H1 (cell line): ENCODE results near the gene ITPK1. TPM values are rescaled to one million over a fixed set of nuclear protein-coding genes. Genes with fewer than 3 reads are reported as not detected.

ENCODE experiments used
- CTCF ChIA-PET: fragments of 300-600 bp; sonication (Branson Sonifier 250); formaldehyde crosslinking; loops from one replicate; lab custom pipeline; 2021; ENCODE audit not compliant: partially characterized antibody; lab: Charles Lee
- POLR2A ChIA-PET: fragments of 300-600 bp; sonication (Branson Sonifier 250); formaldehyde crosslinking; loops from one replicate; lab custom pipeline; 2021; ENCODE audit warnings: inconsistent platforms; ENCODE audit not compliant: partially characterized antibody; lab: Charles Lee
- DNase-seq, 2 experiments: peaks; one replicate each; pipeline versions ENCODE4 v3.0.0 to v3.0.0-alpha.2; 2010 to 2022; ENCODE audit warnings: low spot score in 2 of 2, low read depth in 1 of 2, mixed read lengths in 1 of 2
- FAIRE-seq: peaks from 2 replicates; lab custom pipeline; 2011; peaks lifted over from hg19 to GRCh38; lab: Jason Lieb, UNC
- H2AFZ ChIP-seq: 2 replicates; pipeline ENCODE4 v1.8.1; 2012; ENCODE audit warnings: low read length, inconsistent platforms
- H2AK5ac ChIP-seq: 2 replicates; pipeline ENCODE4 v1.6.1; 2013; ENCODE audit warnings: low read depth, low read length
- H2BK120ac ChIP-seq: replicated peaks from 2 replicates; pipeline ENCODE3; 2013; ENCODE audit warnings: low read depth, low read length, inconsistent platforms
- H2BK12ac ChIP-seq: 2 replicates; pipeline ENCODE4 v1.6.1; 2013; ENCODE audit warnings: low read depth, low read length
- H2BK15ac ChIP-seq: 2 replicates; pipeline ENCODE4 v1.6.1; 2013; ENCODE audit warnings: low read length
- H2BK20ac ChIP-seq: 2 replicates; pipeline ENCODE4 v1.6.1; 2013; ENCODE audit warnings: low read length
- H2BK5ac ChIP-seq: 2 replicates; pipeline ENCODE4 v1.6.1; 2013; ENCODE audit warnings: low read depth, low read length
- H3K14ac ChIP-seq: 2 replicates; pipeline ENCODE4 v1.6.1; 2013; ENCODE audit warnings: inconsistent platforms; ENCODE audit not compliant: insufficient read length
- H3K18ac ChIP-seq: 2 replicates; pipeline ENCODE4 v1.6.1; 2013; ENCODE audit warnings: low read length; ENCODE audit errors: extremely low read depth
- H3K23ac ChIP-seq: 2 replicates; pipeline ENCODE4 v1.6.1; 2013; ENCODE audit warnings: inconsistent platforms; ENCODE audit not compliant: insufficient read length
- H3K23me2 ChIP-seq: 2 replicates; pipeline ENCODE4 v1.6.1; 2013; ENCODE audit warnings: low read depth, low read length
- H3K27ac ChIP-seq: 2 replicates; pipeline ENCODE4 v1.6.1; 2011; ENCODE audit warnings: low read depth, low read length, inconsistent platforms
- H3K27me3 ChIP-seq, 4 experiments: replicated peaks in 1 of 4; 1 replicate in 1 of 4; 2 replicates in 3 of 4; pipeline versions ENCODE4 v1.6.1 to v1.8.1; 2011 to 2013; ENCODE audit warnings: low read length in 3 of 4, mild to moderate bottlenecking in 3 of 4, inconsistent platforms in 2 of 4, mixed read lengths in 2 of 4, moderate library complexity in 1 of 4; ENCODE audit not compliant: control insufficient read depth in 3 of 4, insufficient read depth in 3 of 4; ENCODE audit errors: extremely low read depth in 1 of 4
- H3K36me3 ChIP-seq, 4 experiments: 2 replicates each; pipeline versions ENCODE4 v1.6.1 to v1.8.1; 2011 to 2013; ENCODE audit warnings: mild to moderate bottlenecking in 4 of 4, low read length in 3 of 4, moderate library complexity in 2 of 4, control low read depth in 1 of 4, inconsistent platforms in 1 of 4; ENCODE audit not compliant: insufficient read depth in 4 of 4, control insufficient read depth in 2 of 4
- H3K4ac ChIP-seq: replicated peaks from 2 replicates; pipeline ENCODE3; 2013; ENCODE audit warnings: low read length, low read depth, mixed read lengths, inconsistent platforms; ENCODE audit not compliant: insufficient read length
- H3K4me1 ChIP-seq, 4 experiments: replicated peaks in 1 of 4; 1 replicate in 1 of 4; 2 replicates in 3 of 4; pipeline versions ENCODE4 v1.6.1 to v1.8.1; 2011 to 2013; ENCODE audit warnings: low read length in 3 of 4, inconsistent platforms in 2 of 4, mixed read lengths in 1 of 4; ENCODE audit not compliant: insufficient read depth in 4 of 4, control insufficient read depth in 3 of 4
- H3K4me2 ChIP-seq, 2 experiments: 2 replicates each; pipeline versions ENCODE4 v1.6.1 to v1.8.1; 2011 to 2013; ENCODE audit warnings: low read depth in 2 of 2, low read length in 2 of 2, control low read depth in 1 of 2, inconsistent platforms in 1 of 2, mild to moderate bottlenecking in 1 of 2; ENCODE audit not compliant: insufficient read depth in 1 of 2
- H3K4me3 ChIP-seq, 4 experiments: fragments of 200-600, 300-600 bp in 1 of 4; sonication (generic), shearing (Covaris generic), sonication (Bioruptor Twin) in 1 of 4; 2 replicates each; pipeline versions ENCODE4 v1.5.1 to v1.8.1; 2011 to 2016; ENCODE audit warnings: low read length in 4 of 4, low read depth in 3 of 4, control low read depth in 2 of 4, inconsistent platforms in 2 of 4, mild to moderate bottlenecking in 2 of 4, mixed read lengths in 1 of 4, moderate library complexity in 1 of 4; ENCODE audit not compliant: insufficient read depth in 2 of 4; ENCODE audit errors: extremely low read depth in 1 of 4
- H3K56ac ChIP-seq: replicated peaks from 2 replicates; pipeline ENCODE3; 2013; ENCODE audit warnings: low read depth, mild to moderate bottlenecking, mixed read lengths, low read length, inconsistent platforms; ENCODE audit not compliant: insufficient read length
- H3K79me1 ChIP-seq: 2 replicates; pipeline ENCODE4 v1.6.1; 2013; ENCODE audit warnings: low read depth, low read length, control low read depth
- H3K79me2 ChIP-seq, 2 experiments: 2 replicates each; pipeline versions ENCODE4 v1.6.1 to v1.8.1; 2012 to 2013; ENCODE audit warnings: low read length in 2 of 2, mild to moderate bottlenecking in 2 of 2, inconsistent platforms in 1 of 2; ENCODE audit not compliant: insufficient read depth in 2 of 2, control insufficient read depth in 1 of 2
- H3K9ac ChIP-seq, 4 experiments: replicated peaks in 1 of 4; 1 replicate in 1 of 4; 2 replicates in 3 of 4; pipeline versions ENCODE4 v1.6.1 to v1.8.1; 2011 to 2013; ENCODE audit warnings: low read depth in 3 of 4, low read length in 3 of 4, control low read depth in 2 of 4, mild to moderate bottlenecking in 2 of 4, moderate library complexity in 2 of 4, inconsistent platforms in 1 of 4; ENCODE audit errors: extremely low read depth in 1 of 4
- H3K9me3 ChIP-seq, 2 experiments: 2 replicates each; pipeline versions ENCODE4 v1.6.1 to v1.8.1; 2012 to 2013; ENCODE audit warnings: mild to moderate bottlenecking in 2 of 2, moderate library complexity in 2 of 2, control low read depth in 1 of 2, inconsistent platforms in 1 of 2, low read depth in 1 of 2, low read length in 1 of 2, mixed read lengths in 1 of 2; ENCODE audit not compliant: insufficient read depth in 2 of 2
- H4K20me1 ChIP-seq, 2 experiments: replicated peaks in 1 of 2; 2 replicates each; pipeline versions ENCODE3 to v1.8.1; 2011 to 2013; ENCODE audit warnings: inconsistent platforms in 2 of 2, low read length in 2 of 2, mild to moderate bottlenecking in 1 of 2; ENCODE audit not compliant: insufficient read depth in 2 of 2, control insufficient read depth in 1 of 2
- H4K5ac ChIP-seq: 2 replicates; pipeline ENCODE4 v1.6.1; 2013; ENCODE audit warnings: low read length, low read depth, mixed read lengths, inconsistent platforms; ENCODE audit not compliant: insufficient read length
- H4K8ac ChIP-seq: 2 replicates; pipeline ENCODE4 v1.8.0; 2013; ENCODE audit warnings: mild to moderate bottlenecking, moderate library complexity, low read length, inconsistent platforms; ENCODE audit not compliant: insufficient read depth; ENCODE audit errors: extremely low read depth
- H4K91ac ChIP-seq: replicated peaks from 2 replicates; pipeline ENCODE3; 2013; ENCODE audit warnings: low read length, mixed read lengths, inconsistent platforms; ENCODE audit not compliant: insufficient read length
- ASH2L ChIP-seq: fragments of 200-600, 300-600 bp; sonication (generic); IDR thresholded peaks from one replicate; pipeline ENCODE4 v1.7.1; 2017; ENCODE audit warnings: low read length
- ATF2 ChIP-seq: IDR thresholded peaks from 2 replicates; pipeline ENCODE4 v1.6.1; 2012; ENCODE audit warnings: low read length, inconsistent platforms
- GTF2F1 ChIP-seq: IDR thresholded peaks from 2 replicates; pipeline ENCODE4 v1.6.1; 2012; ENCODE audit warnings: low read depth, low read length, improper control_type of control experiment, borderline replicate concordance
- POLR2AphosphoS5 ChIP-seq: IDR thresholded peaks from 2 replicates; pipeline ENCODE4 v1.6.1; 2011; ENCODE audit warnings: low read depth, low read length
- RBBP5 ChIP-seq: IDR thresholded peaks from 2 replicates; pipeline ENCODE4 v1.7.1; 2012; ENCODE audit warnings: low read depth, mild to moderate bottlenecking, inconsistent platforms, low read length, moderate library complexity, borderline replicate concordance
- RFX5 ChIP-seq: IDR thresholded peaks from 2 replicates; pipeline ENCODE4 v1.6.1; 2011; ENCODE audit warnings: low read depth, low read length, improper control_type of control experiment, borderline replicate concordance
- RXRA ChIP-seq: IDR thresholded peaks from 2 replicates; pipeline ENCODE4 v1.6.1; 2011; ENCODE audit warnings: low read depth, mild to moderate bottlenecking, low read length, moderate library complexity; ENCODE audit not compliant: insufficient read depth
- SAP30 ChIP-seq: fragments of 300-600 bp; sonication (generic); IDR thresholded peaks from 2 replicates; pipeline ENCODE4 v1.7.1; 2012; ENCODE audit warnings: low read length, moderate library complexity, mild to moderate bottlenecking, inconsistent platforms; ENCODE audit not compliant: insufficient read depth, insufficient replicate concordance
- SIN3A ChIP-seq, 2 experiments: IDR thresholded peaks in 1 of 2; conservative IDR thresholded peaks in 1 of 2; 2 replicates each; pipeline ENCODE4 v1.6.1; 2011 to 2012; ENCODE audit warnings: low read length in 2 of 2, improper control_type of control experiment in 1 of 2, low read depth in 1 of 2, mild to moderate bottlenecking in 1 of 2
- SIRT6 ChIP-seq: IDR thresholded peaks from one replicate; pipeline ENCODE4 v1.7.1; 2012; ENCODE audit warnings: low read length, inconsistent platforms
- SP4 ChIP-seq: IDR thresholded peaks from 2 replicates; pipeline ENCODE4 v1.6.1; 2012; ENCODE audit warnings: low read length, inconsistent platforms
- WGBS, 2 experiments: shearing (Covaris generic) in 1 of 2; methylation state at CpG; one replicate each; pipeline versions ENCODE4 v1.1.6 to v1.1.7; 2013 to 2015; ENCODE audit warnings: low lambda C conversion rate in 2 of 2, mixed read lengths in 2 of 2, inconsistent platforms in 1 of 2, low coverage in 1 of 2, missing lambda C conversion rate in 1 of 2; ENCODE audit not compliant: insufficient replicate concordance in 2 of 2, insufficient coverage in 1 of 2, insufficient read length in 1 of 2; ENCODE audit errors: extremely low coverage in 1 of 2, missing lambda C conversion rate in 1 of 2; 5-methylcytosine and 5-hydroxymethylcytosine counted together
- polyA plus RNA-seq, 7 experiments: library from polyadenylated mRNA; depleted of rRNA in 3 of 7; stranded (reverse) in 5 of 7; unstranded in 2 of 7; fragments of >200 nt in 5 of 7; fragments of 200-250 nt in 2 of 7; gene quantifications; 1 replicate in 5 of 7; 2 replicates in 1 of 7; 4 replicates in 1 of 7; pipeline versions ENCODE4 v1.2.1 to v1.2.3, GENCODE V29; 2011 to 2013; ENCODE audit warnings: missing spikeins in 2 of 7, mixed read lengths in 2 of 7
- total RNA-seq: library from RNA; stranded (reverse); fragmentation: NEBNext Ultra II Directional; extraction: Animal tissue kit (Norgen Biotek cat#: 25700); gene quantifications from 2 replicates; pipeline ENCODE4 v1.2.1, GENCODE V29; 2021

Gene ITPK1
- total and polyA plus RNA-seq, 2 of the 8 experiments (the other 6 are each of a cell fraction or from before 2014, with no cell fraction given): 108 to 143 TPM

- no peak for FAIRE-seq
- no peak for TF ChIP-seq SIRT6
- no peak for TF ChIP-seq RFX5
- no peak for TF ChIP-seq GTF2F1
- TF ChIP-seq POLR2AphosphoS5: no peak
- TF ChIP-seq SAP30: no peak
- no peak for TF ChIP-seq SP4
- no peak for TF ChIP-seq ASH2L
- TF ChIP-seq SIN3A (conservative IDR thresholded peaks at IDR 0.05 in 1 of 2, IDR thresholded peaks at IDR 0.05 in 1 of 2; ENCODE audit: low read depth in 1 of 2, low read length in 2 of 2): no peak
- no peak for TF ChIP-seq ATF2
- TF ChIP-seq RXRA: no peak
- TF ChIP-seq RBBP5: no peak
- Histone ChIP-seq H3K14ac (no peak overlapping the region), H3K36me3 (no peaks in the 10 kb centered on the region), H3K27me3 (no peaks in the 10 kb centered on the region), H2BK120ac (peak overlapping the region; percentile 18), H3K9me3 (no peaks in the 10 kb centered on the region), H4K91ac (peak overlapping the region; percentile 61), H2BK12ac (peak overlapping the region; percentile 82; the same call in 1 of the 2 replicates), H3K4me3 (no peak overlapping the region), H2BK15ac (no peak overlapping the region), H3K9ac (no peak overlapping the region), H2BK20ac (peak overlapping the region; percentile 53; the same call in 1 of the 2 replicates), H3K4me2 (peak overlapping the region; percentile 49; a peak in 3 of 4 replicates), H3K23ac (no peak overlapping the region), H3K18ac (peak overlapping the region; percentile 60), H2BK5ac (peak overlapping the region; percentile 85), H3K79me2 (peaks cover 0 to 83% of the 10 kb centered on the region in 2 experiments; a peak in 2 of 4 replicates), H3K4ac (peak overlapping the region; percentile 0), H2AK5ac (peak overlapping the region; percentile 93), H4K5ac (no peak overlapping the region), H3K56ac (no peak overlapping the region), H4K20me1 (peaks cover 9 to 18% of the 10 kb centered on the region in 2 experiments), H4K8ac (peak overlapping the region; percentile 9; the same call in 1 of the 2 replicates), H3K23me2 (no peaks in the 10 kb centered on the region), H3K27ac (no peak overlapping the region; the same call in 1 of the 2 replicates), H3K79me1 (peaks cover 18% of the 10 kb centered on the region), H3K4me1 (peaks cover 16 to 64% (median 47%) of the 10 kb centered on the region in 4 experiments), H2AFZ (no peak overlapping the region)
- ChIA-PET POLR2A (no interaction called here), CTCF (interaction anchor here (0.7 to 2.4 kb wide), 8 partner anchors 10 to 108 kb away, joined by 3 to 16 read pairs (median 3); no protein-coding TSS in a partner anchor)
- 74% methylated on average over 4 of the region's 5 CpGs; no CpG with 5 or more reads in 1 of the 2 experiments for WGBS, 2 experiments
- no peak for DNase-seq
Observed at GRCh38 chr14:93040443-93040842, 75.3 kb downstream of the ITPK1 start.
